ENCODE data around the gene IRF6. TPM values are rescaled to one million over a fixed set of nuclear protein-coding genes. Genes with fewer than 3 reads are reported as not detected.

The IRF6 gene
- total RNA-seq, 1 experiment from 2014 or later: 27.3 TPM

- DNase-seq: no peak
- Mint-ChIP-seq H3K4me3 (ENCODE audit: unreplicated experiment) (no peak overlapping the region), H3K36me3 (ENCODE audit: insufficient read depth, unreplicated experiment) (peaks cover 72% of the 10 kb centered on the region), H3K9me3 (ENCODE audit: unreplicated experiment) (no peaks in the 10 kb centered on the region), H3K4me1 (ENCODE audit: low read depth, unreplicated experiment) (no peaks in the 10 kb centered on the region), H3K27ac (ENCODE audit: unreplicated experiment) (no peak overlapping the region), H3K27me3 (ENCODE audit: insufficient read depth, unreplicated experiment) (no peaks in the 10 kb centered on the region)
- no peaks in the 10 kb centered on the region for H3K9me3 ChIP-seq
- H3K36me3 ChIP-seq (ENCODE audit: control insufficient read depth, insufficient read depth, low read length): peaks cover 3% of the 10 kb centered on the region
- ChIA-PET POLR2A (no interaction called here), CTCF (no interaction called here)
- H3K4me3 ChIP-seq (ENCODE audit: low read depth, low read length): no peak overlapping the region
- no peaks in the 10 kb centered on the region for H3K4me1 ChIP-seq
- no peak for TF ChIP-seq CTCF (IDR thresholded peaks at IDR 0.05; ENCODE audit: insufficient read depth in 1 of 2, low read depth in 1 of 2, low read length in 1 of 2, severe bottlenecking in 1 of 2, unreplicated experiment in 1 of 2)
- BruUV-seq (replicated peaks): no TSS peak
- H3K27me3 ChIP-seq (replicated peaks; ENCODE audit: control insufficient read depth, insufficient read depth, low read length): no peaks in the 10 kb centered on the region
- intact Hi-C loops (cut with micrococcal nuclease; ENCODE audit: unreplicated experiment): no loop called here
Measured at GRCh38 chr1:209837671-209838070, 31.7 kb upstream of the IRF6 start.

- ChIA-PET CTCF (no interaction called here), POLR2A (no interaction called here)
- Mint-ChIP-seq H3K27me3 (ENCODE audit: insufficient read depth, unreplicated experiment) (no peaks in the 10 kb centered on the region), H3K36me3 (ENCODE audit: insufficient read depth, unreplicated experiment) (peaks cover 77% of the 10 kb centered on the region), H3K4me1 (ENCODE audit: low read depth, unreplicated experiment) (no peaks in the 10 kb centered on the region), H3K27ac (ENCODE audit: unreplicated experiment) (no peak overlapping the region), H3K9me3 (ENCODE audit: unreplicated experiment) (no peaks in the 10 kb centered on the region), H3K4me3 (ENCODE audit: unreplicated experiment) (no peak overlapping the region)
- Histone ChIP-seq H3K4me3 (ENCODE audit: low read depth, low read length) (no peak overlapping the region), H3K4me1 (no peaks in the 10 kb centered on the region), H3K36me3 (ENCODE audit: control insufficient read depth, insufficient read depth, low read length) (peaks cover 1% of the 10 kb centered on the region), H3K27me3 (replicated peaks; ENCODE audit: control insufficient read depth, insufficient read depth, low read length) (no peaks in the 10 kb centered on the region), H3K9me3 (no peaks in the 10 kb centered on the region)
- BruUV-seq (replicated peaks): no TSS peak
- no peak for TF ChIP-seq CTCF (IDR thresholded peaks at IDR 0.05; ENCODE audit: insufficient read depth in 1 of 2, low read depth in 1 of 2, low read length in 1 of 2, severe bottlenecking in 1 of 2, unreplicated experiment in 1 of 2)
- DNase-seq: no peak
- intact Hi-C loops (cut with micrococcal nuclease; ENCODE audit: unreplicated experiment): no loop called here
Measured at GRCh38 chr1:209835782-209836298, 29.9 kb upstream of the IRF6 start.

GRCh38 chr1:209831615-209832014, 25.7 kb upstream of the IRF6 start:
- no peaks in the 10 kb centered on the region for H3K27me3 Mint-ChIP-seq (ENCODE audit: insufficient read depth, unreplicated experiment)
- ChIA-PET POLR2A (no interaction called here), CTCF (no interaction called here)
- no peaks in the 10 kb centered on the region for H3K9me3 Mint-ChIP-seq (ENCODE audit: unreplicated experiment)
- no peaks in the 10 kb centered on the region; the same call in 1 of the 2 replicates for H3K36me3 ChIP-seq (ENCODE audit: control insufficient read depth, insufficient read depth, low read length)
- no peak overlapping the region for H3K4me3 Mint-ChIP-seq (ENCODE audit: unreplicated experiment)
- TF ChIP-seq CTCF (IDR thresholded peaks at IDR 0.05; ENCODE audit: insufficient read depth in 1 of 2, low read depth in 1 of 2, low read length in 1 of 2, severe bottlenecking in 1 of 2, unreplicated experiment in 1 of 2): no peak
- H3K4me3 ChIP-seq (ENCODE audit: low read depth, low read length): no peak overlapping the region
- no TSS peak for BruUV-seq (replicated peaks)
- H3K4me1 Mint-ChIP-seq (ENCODE audit: low read depth, unreplicated experiment): peaks cover 8% of the 10 kb centered on the region
- no peak for DNase-seq
- peaks cover 4% of the 10 kb centered on the region for H3K4me1 ChIP-seq
- H3K9me3 ChIP-seq: no peaks in the 10 kb centered on the region
- intact Hi-C loops (cut with micrococcal nuclease; ENCODE audit: unreplicated experiment): no loop called here
- no peaks in the 10 kb centered on the region for H3K27me3 ChIP-seq (replicated peaks; ENCODE audit: control insufficient read depth, insufficient read depth, low read length)
- H3K27ac Mint-ChIP-seq (ENCODE audit: unreplicated experiment): no peak overlapping the region
- H3K36me3 Mint-ChIP-seq (ENCODE audit: insufficient read depth, unreplicated experiment): peaks cover 52% of the 10 kb centered on the region
